ENCODE measurements around the gene DPM2.

Gene DPM2

DNA sequence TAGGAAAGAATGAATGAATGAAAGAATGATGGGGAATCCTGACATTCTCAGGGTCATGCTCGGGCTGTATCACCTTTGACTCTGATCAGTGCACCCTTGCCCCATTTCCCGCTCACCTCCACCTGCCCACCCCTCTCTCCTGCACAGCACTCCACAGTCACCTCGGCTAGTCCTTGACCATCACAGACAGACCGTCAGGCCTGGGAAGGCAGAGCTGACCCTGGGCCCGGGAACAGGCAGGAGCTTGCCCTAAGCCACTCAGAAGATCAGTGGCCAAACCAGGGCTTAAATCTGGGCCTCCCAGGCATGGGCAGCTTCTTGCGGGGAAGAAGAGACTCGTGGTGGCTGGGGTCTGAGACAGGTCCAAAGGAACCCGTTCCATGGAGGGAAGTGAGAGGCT is 41.8 kb downstream of the DPM2 start:
- DNase-seq: no peak

DNA sequence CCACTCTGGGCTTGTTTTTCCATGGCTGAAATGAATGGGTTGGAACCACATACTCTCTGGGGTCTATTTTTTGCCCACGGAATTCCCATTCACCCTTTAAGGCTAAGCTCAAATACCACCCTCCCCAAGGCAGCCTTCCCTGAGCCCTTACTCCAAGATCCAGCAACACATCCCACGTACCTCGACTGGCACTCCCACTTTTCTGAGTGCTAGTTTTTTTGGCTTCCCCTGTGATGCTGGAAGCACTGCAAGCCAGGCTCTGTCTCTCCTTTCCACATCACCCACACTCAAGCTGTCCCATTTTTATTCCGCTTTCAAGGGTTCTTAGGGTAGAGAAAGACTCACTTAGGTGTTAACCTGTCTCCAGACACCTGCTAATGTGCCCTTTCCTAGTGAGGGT is 44.3 kb downstream of the DPM2 start:
- no peak for DNase-seq

- DNase-seq: no peak
These were observed 44.8 kb downstream of the DPM2 start for GRCh38 chr9:127892831-127893230.

- no peak for DNase-seq
These were observed 47.6 kb downstream of the DPM2 start for GRCh38 chr9:127890053-127890452.

- no peak for DNase-seq
These were observed 49.9 kb downstream of the DPM2 start for GRCh38 chr9:127887792-127888191.

- no peak for DNase-seq
These were observed 51.2 kb downstream of the DPM2 start for GRCh38 chr9:127886401-127886972.

GRCh38 chr9:127885508-127886281 is 52.0 kb downstream of the DPM2 start:
- DNase-seq: no peak
